DND-41 (cell line): Measurements from ENCODE around the gene MVB12A.

Experiments used
- CTCF ChIP-seq: IDR thresholded peaks from 2 replicates; pipeline ENCODE4 v1.5.1; 2012; ENCODE audit warnings: borderline replicate concordance, low read length, moderate library complexity, mild to moderate bottlenecking; ENCODE audit not compliant: poor library complexity, severe bottlenecking; ENCODE audit errors: extremely low read depth
- EZH2 ChIP-seq: IDR thresholded peaks from 3 replicates; pipeline ENCODE4 v1.6.1; 2012; ENCODE audit warnings: borderline replicate concordance, low read depth, mild to moderate bottlenecking, moderate library complexity, low read length, inconsistent platforms; ENCODE audit not compliant: severe bottlenecking

- TF ChIP-seq CTCF (no peak), EZH2 (no peak)
These were observed 30.6 kb downstream of the MVB12A start for GRCh38 chr19:17450264-17451075.
